T1000 (cell line): Measurements from ENCODE around the gene PI4KA.
"Not testable (repeated sequence)": the region's sequence is repeated elsewhere in the genome, so short reads cannot be mapped to it uniquely, and the experiment has no call there.

Experiments used
- DNase-seq: peaks from one replicate; lab custom pipeline; 2025; ENCODE audit warnings: mixed read lengths; lab: John Stamatoyannopoulos, UW

Gene PI4KA

GRCh38 chr22:20775342-20775895 lies 83.2 kb downstream of the PI4KA start:
- no peak for DNase-seq

GRCh38 chr22:20774882-20775281 lies 83.7 kb downstream of the PI4KA start:
- no peak for DNase-seq

GRCh38 chr22:20773793-20774212 lies 84.8 kb downstream of the PI4KA start, which contains the start of gene SERPIND1:
SERPIND1 (plus strand) TSS chr22:20774113; CDS start chr22:20779313, 5,200 bp downstream.
- DNase-seq, result no peak

GRCh38 chr22:20771918-20772625 lies 86.5 kb downstream of the PI4KA start:
- no peak for DNase-seq

- DNase-seq, result not testable (repeated sequence)
Measured at GRCh38 chr22:20769496-20769826, 89.2 kb downstream of the PI4KA start.

- DNase-seq, result no peak
Measured at GRCh38 chr22:20766530-20766929, 92.1 kb downstream of the PI4KA start.

- no peak for DNase-seq
Measured at GRCh38 chr22:20765938-20766337, 92.7 kb downstream of the PI4KA start.

GRCh38 chr22:20764729-20765128 lies 93.9 kb downstream of the PI4KA start:
- DNase-seq, result no peak

GRCh38 chr22:20764471-20764720 lies 94.2 kb downstream of the PI4KA start:
- no peak for DNase-seq

- no peak for DNase-seq
Measured at GRCh38 chr22:20763630-20764470, 94.8 kb downstream of the PI4KA start.

GRCh38 chr22:20762233-20762796 lies 96.3 kb downstream of the PI4KA start:
- DNase-seq, result no peak

- DNase-seq, result no peak
Measured at GRCh38 chr22:20761536-20761935, 97.1 kb downstream of the PI4KA start.

- no peak for DNase-seq
Measured at GRCh38 chr22:20760084-20760483, 98.5 kb downstream of the PI4KA start.

- no peak for DNase-seq
Measured at GRCh38 chr22:20758688-20759087, 99.9 kb downstream of the PI4KA start.

GRCh38 chr22:20756846-20757245 lies 101.8 kb downstream of the PI4KA start:
- DNase-seq, result no peak

- DNase-seq, result no peak
Measured at GRCh38 chr22:20752873-20753272, 105.7 kb downstream of the PI4KA start.

- no peak for DNase-seq
Measured at GRCh38 chr22:20752104-20752741, 106.4 kb downstream of the PI4KA start.

- DNase-seq, result no peak
Measured at GRCh38 chr22:20751185-20751851, 107.3 kb downstream of the PI4KA start.

GRCh38 chr22:20750461-20751184 lies 108.0 kb downstream of the PI4KA start:
- peak; percentile 69 for DNase-seq

GRCh38 chr22:20749453-20749852 lies 109.2 kb downstream of the PI4KA start:
- DNase-seq, result no peak

- DNase-seq, result no peak
Measured at GRCh38 chr22:20748731-20749428, 109.7 kb downstream of the PI4KA start.
